Astrocyte (in vitro differentiated cells and primary cell): ENCODE data around the gene CTU1.

Source experiments
- EZH2 ChIP-seq: IDR thresholded peaks from 2 replicates; pipeline ENCODE4 v1.6.1; 2012; ENCODE audit warnings: mild to moderate bottlenecking, low read length, inconsistent platforms; ENCODE audit not compliant: insufficient read depth
- TF ChIP-seq, protein P1 (sequence below): IDR thresholded peaks from 2 replicates; pipeline ENCODE4 v1.5.1; 2011; ENCODE audit warnings: low read depth, mild to moderate bottlenecking, inconsistent platforms, low read length, moderate library complexity; ENCODE audit not compliant: insufficient read depth

DNA sequence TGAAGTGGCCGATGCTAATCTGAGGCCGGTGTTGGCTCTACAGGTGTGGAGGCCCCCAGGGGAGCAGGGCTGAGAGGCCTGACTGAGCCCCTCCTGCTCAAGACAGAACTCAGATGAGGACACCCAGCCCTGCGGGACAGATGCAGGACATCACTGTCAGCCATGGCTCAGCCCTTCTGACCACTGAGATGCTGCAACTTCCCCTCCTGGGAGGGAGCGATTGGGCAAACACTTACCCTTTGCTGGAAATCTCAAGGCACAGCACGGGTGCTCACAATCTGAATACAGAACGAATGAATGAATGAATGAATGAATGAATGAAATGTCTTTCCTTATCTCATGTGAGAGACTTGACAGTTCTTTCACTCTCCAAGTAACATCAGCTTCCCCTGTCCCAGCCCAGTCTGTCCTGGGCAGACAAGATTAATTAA lies 30.4 kb upstream of the CTU1 start:
- TF ChIP-seq, protein P1, sequence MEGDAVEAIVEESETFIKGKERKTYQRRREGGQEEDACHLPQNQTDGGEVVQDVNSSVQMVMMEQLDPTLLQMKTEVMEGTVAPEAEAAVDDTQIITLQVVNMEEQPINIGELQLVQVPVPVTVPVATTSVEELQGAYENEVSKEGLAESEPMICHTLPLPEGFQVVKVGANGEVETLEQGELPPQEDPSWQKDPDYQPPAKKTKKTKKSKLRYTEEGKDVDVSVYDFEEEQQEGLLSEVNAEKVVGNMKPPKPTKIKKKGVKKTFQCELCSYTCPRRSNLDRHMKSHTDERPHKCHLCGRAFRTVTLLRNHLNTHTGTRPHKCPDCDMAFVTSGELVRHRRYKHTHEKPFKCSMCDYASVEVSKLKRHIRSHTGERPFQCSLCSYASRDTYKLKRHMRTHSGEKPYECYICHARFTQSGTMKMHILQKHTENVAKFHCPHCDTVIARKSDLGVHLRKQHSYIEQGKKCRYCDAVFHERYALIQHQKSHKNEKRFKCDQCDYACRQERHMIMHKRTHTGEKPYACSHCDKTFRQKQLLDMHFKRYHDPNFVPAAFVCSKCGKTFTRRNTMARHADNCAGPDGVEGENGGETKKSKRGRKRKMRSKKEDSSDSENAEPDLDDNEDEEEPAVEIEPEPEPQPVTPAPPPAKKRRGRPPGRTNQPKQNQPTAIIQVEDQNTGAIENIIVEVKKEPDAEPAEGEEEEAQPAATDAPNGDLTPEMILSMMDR, result no peak
- no peak for TF ChIP-seq EZH2
